Daoy (cell line): Measurements from ENCODE around the gene KLHL1. TPM values are rescaled to one million over a fixed set of nuclear protein-coding genes. Genes with fewer than 3 reads are reported as not detected.

Source experiments
- DNase-seq: peaks from one replicate; pipeline ENCODE4 v3.0.0-alpha.2; 2015; ENCODE audit warnings: low read depth
- total RNA-seq: library from RNA; depleted of rRNA; stranded (reverse); fragments of >200 nt; shearing (Covaris generic); gene quantifications from 2 replicates; pipeline ENCODE4 v1.2.3, GENCODE V29; 2014

The KLHL1 gene
- total RNA-seq, 1 experiment from 2014 or later: not detected

DNA sequence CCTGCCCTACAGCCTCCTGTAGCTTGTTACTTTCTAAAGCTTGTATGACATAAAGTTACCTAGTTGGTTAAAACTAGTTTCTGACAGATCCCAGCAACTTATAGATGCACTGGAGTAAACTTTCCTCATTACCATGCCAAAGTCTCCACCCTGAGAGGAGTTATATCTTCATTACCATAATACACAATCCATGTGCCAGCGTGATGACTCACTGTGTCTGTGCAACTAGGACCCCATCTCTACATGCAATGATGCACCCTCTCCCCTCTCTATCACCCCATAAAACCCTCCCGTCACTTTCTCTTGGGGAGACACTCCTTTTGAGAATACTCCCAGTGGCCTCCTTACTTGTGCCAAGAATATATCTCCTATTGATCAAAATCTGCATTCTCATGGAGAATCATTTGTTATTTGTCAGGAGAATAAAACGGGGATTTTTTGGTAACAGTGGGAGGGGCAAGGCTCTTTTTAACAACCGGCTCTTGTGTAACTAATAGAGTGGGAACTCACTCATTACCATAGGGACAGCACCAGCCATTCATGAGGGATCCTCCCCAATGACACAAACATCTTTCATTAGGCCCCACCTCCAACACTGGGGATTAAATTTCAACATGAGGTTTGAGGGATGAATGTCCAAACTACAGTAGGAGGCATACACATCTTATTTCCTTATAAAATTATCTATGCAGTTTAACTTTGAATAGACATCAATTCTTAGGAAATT is 235.8 kb downstream of the KLHL1 start:
- no peak for DNase-seq

- no peak for DNase-seq
These were observed 241.7 kb downstream of the KLHL1 start for GRCh38 chr13:69866555-69866954.

DNA sequence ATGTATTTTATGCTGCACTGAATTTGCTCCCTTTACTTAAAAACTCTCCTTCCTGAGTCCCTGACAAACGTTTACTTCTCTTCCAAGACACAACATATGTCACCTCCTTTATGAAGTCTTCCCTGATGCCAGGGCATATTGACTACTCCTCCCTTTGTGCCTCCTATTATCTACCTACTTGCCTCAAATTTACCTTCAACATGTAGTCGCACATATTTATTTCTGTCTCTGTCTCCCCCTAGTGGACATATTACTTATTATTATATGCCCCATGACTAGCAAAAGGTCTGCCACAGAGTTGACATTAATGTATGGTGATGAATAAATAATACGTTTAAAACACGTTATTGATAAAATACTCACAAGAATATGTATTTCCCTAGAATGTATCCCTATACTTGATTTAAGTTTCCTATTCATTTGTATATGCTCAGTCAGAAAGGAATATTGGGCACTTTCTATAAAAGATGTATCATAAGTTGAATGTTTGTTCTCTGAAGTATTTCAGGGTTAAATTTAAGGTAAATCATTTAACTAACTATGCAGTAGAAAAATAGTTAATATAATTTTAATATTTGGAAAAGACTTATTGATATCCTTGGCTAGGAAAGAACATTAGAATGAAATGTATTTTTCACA is 250.9 kb downstream of the KLHL1 start:
- DNase-seq: peak; percentile 1

- DNase-seq: no peak
These were observed 251.9 kb downstream of the KLHL1 start for GRCh38 chr13:69856331-69856730.

DNA sequence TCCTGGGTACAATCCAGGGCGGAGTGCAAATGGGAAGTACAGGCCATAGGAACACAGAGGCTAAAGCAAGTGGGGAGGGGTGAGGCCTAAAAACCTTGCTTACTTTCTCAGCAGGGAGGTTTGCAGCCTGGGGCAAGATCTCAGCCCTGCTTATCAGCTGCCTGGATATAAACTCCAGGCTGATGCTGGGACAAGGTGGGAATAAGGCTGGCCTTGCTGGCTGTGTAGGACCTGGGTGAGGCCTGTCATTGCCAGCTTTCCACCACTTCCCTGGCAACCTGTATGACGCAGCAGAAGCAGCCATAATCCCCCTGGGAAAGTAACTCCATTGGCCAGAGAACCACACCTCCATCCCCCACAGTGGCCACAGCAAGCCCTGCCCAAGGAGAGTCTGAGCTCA is 279.7 kb downstream of the KLHL1 start:
- DNase-seq: no peak

- no peak for DNase-seq
These were observed 288.1 kb downstream of the KLHL1 start for GRCh38 chr13:69820180-69820579.

GRCh38 chr13:69817333-69817869 is 290.9 kb downstream of the KLHL1 start:
- no peak for DNase-seq

DNA sequence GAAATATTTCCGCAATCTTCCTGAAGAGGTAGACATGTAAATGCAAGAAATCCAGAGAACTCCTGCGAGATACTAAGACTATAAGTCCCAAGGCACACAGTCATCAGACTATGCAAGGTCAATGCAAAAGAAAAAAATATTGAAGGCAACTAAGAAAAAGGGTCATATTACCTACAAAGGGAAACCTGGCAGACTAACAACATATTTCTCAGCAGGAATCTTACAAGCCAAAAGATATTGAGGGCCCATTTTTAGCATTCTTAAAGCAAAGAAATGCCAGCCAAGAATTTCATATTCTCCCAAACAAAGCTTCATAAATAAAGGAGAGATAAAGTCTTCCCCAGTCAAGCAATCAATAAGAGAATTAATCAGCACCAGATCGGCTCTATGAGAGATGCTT is 299.1 kb downstream of the KLHL1 start:
- no peak for DNase-seq

GRCh38 chr13:69796256-69796655 is 312.0 kb downstream of the KLHL1 start:
- no peak for DNase-seq

- no peak for DNase-seq
These were observed 314.3 kb downstream of the KLHL1 start for GRCh38 chr13:69793783-69794453.

GRCh38 chr13:69776937-69777336 is 331.3 kb downstream of the KLHL1 start:
- DNase-seq: no peak

DNA sequence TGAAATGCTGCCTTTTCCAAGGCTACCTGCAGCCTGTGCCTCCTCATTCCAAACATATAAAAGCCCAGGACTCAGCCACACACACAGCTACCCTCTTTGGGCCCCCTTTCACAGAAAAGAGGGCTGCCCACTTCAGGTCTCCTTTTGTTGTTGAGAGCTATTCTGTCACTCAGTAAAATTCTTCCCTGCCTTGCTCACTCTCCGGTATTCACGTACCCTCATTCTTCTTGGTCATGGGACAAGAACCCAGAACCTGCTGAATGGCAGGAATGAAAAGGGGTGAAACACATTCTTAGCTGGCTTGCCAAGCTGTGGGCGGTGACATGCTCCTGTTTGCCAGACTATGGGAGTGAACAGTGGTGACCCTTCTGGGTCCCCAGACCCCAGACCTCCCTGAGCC is 338.6 kb downstream of the KLHL1 start:
- no peak for DNase-seq

- no peak for DNase-seq
These were observed 346.7 kb downstream of the KLHL1 start for GRCh38 chr13:69761581-69761980.

- DNase-seq: no peak
These were observed 353.2 kb downstream of the KLHL1 start for GRCh38 chr13:69755101-69755500.

DNA sequence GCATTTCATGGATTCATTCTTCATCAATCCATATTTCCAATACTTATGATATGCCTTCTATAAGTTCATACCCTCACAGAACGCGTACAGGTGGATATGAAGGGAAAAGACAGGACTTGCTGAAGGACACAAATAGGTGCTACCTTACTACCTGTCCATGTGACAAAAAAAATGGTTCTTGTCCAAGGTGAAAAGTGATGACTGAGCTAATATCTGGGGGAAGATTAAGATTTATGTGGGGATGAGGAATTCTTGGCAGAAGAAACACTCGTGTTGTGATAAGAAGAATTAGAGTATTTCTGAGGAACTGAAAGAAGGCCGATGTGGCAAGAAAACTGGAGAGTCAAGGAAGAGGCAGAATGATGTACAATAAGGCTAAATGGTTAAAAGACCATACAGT is 357.0 kb downstream of the KLHL1 start:
- DNase-seq: no peak

DNA sequence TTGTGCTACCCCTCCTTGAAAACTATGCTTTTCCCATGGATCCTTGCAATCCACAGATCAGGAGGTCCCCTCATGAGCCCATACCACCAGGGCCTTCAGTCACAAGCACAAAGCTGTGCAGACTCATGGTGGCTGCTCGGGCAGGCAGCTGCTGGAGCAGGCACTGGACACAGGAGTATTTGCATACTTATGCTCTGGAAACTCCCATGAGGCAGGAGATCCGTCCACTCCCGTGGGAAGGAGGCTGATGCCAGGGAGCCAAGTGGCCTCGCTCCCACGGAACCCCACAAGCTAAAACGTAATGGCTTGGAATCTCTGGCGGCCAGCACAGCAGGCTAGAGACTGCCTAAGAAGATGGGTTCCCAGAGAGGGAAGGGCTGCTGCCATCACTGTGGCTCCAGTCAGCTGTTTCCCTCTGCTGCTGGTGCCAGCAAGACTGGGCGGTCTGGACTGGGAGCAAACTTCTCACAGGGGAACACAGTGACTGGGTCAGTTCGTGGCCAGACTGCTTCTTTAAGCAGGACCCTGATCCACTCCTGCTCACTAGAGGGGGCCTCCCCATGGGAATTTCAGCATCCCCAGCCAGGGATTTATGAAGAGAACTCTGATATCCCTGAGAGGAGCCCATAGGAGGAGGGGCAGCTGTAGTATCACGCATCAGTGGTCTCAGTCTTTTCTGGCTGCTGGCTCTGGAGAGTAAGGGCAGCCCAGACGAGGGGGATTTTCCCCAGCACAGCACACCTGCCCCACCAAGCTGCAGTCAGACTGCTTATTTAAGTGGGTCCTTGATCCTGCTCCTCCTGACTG is 370.9 kb downstream of the KLHL1 start:
- DNase-seq: no peak

DNA sequence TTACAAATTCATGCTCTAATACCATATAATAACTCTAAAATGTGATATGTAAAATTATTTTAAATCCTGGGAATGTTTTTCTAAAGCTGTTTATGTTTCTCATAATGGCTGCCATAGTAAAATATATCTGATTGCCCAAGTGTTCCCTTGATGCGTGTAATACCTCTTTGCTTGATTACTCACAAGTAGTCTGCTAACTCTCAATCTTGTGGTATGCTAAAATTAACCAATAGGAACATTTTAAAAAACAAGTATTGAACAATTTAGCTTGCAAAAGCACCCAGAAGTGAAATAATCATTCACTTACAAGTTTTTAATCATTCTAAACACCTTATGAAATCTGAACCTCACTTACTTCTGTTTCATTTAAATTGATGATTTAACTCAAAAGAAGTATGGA is 386.6 kb downstream of the KLHL1 start:
- DNase-seq: no peak

GRCh38 chr13:69720278-69720983 is 387.8 kb downstream of the KLHL1 start:
- DNase-seq: no peak

DNA sequence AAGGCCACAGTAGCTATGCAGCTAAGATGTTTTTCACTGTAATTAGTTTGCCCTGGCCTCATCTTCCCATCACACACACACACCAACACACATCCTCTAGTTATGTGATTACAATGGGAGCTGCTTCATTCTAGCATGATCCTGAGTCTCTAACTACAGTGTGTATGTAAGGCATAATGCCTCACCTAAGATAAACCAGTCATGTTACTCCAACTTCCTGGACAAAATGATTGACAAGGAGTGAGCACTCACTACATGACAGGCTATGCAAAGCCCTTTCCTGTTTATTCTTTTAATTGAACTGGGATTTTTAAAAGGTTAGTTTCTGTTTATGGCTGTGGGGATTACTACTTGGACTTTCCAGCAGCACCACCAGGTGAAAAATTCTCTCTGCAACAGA is 401.4 kb downstream of the KLHL1 start:
- no peak for DNase-seq

DNA sequence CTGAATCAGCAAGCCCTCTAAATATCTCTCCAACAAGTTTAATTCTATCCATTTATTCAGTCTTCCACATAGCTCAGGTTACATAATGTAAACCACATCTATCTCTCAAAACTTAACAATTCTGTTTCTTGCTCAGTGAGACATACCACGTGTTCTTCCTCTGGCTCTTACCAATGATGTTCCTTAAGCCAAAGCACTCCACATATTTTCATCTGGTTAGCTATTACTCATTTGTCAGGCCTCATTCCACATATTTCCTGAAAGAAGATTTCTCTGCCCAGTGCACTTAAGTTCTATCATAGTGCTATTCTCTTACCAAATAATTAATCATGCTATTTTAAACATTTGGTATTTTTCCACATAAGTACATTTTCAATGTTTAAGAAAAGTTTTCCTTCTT is 403.9 kb downstream of the KLHL1 start:
- no peak for DNase-seq

GRCh38 chr13:69690999-69691398 is 417.3 kb downstream of the KLHL1 start:
- no peak for DNase-seq
